NCI-H460 (cell line): ENCODE data around the gene FDXACB1. TPM values are rescaled to one million over a fixed set of nuclear protein-coding genes. Genes with fewer than 3 reads are reported as not detected.

Experiments used
- DNase-seq: peaks from one replicate; pipeline ENCODE4 v3.0.0-alpha.2; 2016; ENCODE audit warnings: low read depth; ENCODE audit errors: extremely low read depth
- polyA plus RNA-seq: library from polyadenylated mRNA; depleted of rRNA; stranded (reverse); fragments of >200 nt; gene quantifications from 2 replicates; pipeline ENCODE4 v1.2.3, GENCODE V29; 2014; cell fraction: nucleus; rRNA removed
- total RNA-seq: library from RNA; depleted of rRNA; stranded (reverse); fragments of >200 nt; shearing (Covaris generic); gene quantifications from 2 replicates; pipeline ENCODE4 v1.2.3, GENCODE V29; 2014; rRNA removed

Gene FDXACB1, protein sequence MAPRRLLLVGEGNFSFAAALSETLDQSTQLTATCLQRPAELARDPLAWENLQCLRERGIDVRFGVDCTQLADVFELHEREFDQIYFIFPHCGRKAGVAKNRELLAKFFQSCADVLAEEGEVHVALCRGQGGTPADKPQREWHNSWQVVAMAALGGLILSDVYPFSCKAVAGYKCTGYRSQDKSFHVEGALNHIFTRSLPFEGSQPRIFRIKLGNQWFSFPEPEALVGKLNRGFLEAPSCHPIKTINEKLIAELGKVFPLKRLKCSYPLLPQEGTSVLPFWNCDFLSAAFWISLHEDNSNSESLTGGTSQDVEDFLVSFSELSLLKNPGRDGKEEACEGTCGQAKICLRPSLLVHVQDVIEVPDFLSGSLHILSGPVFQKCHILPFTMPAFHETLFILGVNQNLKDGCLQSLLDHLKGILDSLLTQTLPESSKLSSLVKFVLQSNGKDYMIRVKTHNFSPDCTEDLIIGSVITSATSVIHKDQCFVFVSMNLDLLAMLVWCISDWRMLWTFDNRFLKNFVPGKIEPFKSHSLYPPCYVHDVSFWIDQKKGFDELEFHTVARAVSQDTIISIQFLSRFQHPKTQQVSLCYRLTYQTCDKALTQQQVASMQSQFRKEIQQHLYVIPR
- total RNA-seq, result 3.1 and 4.7 TPM in 2 replicates
- polyA plus RNA-seq, result 2.3 and 5.7 TPM in 2 replicates

GRCh38 chr11:111878849-111879636 is at the start of gene FDXACB1, which contains the start of gene CFAP68:
Gene FDXACB1, minus strand, starts transcription at chr11:111879165. Its CDS starts 33 bp downstream, at chr11:111879132.
Gene CFAP68, plus strand, starts transcription at chr11:111879541. Its CDS starts 20 bp downstream, at chr11:111879561.
- DNase-seq, result peak; percentile 95

GRCh38 chr11:111926505-111927391 is 47.8 kb upstream of the FDXACB1 start:
- peak; percentile 90 for DNase-seq

DNA sequence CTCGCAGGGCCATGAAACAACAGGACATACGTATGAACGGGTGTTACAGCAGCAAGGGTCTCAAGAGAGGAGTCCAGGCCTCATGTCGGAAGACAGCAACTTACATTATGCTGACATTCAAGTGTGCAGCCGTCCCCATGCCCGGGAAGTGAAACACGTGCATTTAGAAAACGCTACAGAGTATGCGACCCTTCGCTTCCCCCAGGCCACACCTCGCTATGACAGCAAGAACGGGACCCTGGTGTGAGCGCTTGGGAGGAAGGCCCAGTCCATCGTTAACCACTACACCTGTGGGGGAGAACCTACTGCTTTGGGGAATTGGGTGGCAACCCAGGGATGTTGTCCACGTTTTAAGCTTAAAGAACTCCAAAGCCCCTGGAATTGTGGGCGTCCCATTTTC is 47.0 kb upstream of the FDXACB1 start:
- DNase-seq, result no peak

DNA sequence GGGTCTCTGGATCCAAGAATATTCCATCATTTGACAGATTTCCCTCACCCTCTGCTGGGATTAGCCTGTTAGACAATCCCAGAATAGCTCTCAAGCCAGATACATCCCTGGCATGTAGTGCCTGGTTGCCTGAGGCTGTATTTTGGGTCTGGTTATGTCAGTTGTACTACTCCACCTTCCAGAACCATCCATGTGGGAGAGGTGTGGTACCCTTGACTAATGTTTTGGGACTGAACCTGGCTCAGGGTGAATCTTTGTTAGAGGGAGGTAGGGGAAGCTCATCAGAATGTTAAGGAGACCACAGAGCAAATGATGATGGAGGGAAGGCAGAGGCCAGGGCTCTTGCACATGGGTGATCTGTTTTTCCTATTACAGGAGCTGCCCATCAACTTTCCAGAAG is 45.0 kb upstream of the FDXACB1 start:
- no peak for DNase-seq

DNA sequence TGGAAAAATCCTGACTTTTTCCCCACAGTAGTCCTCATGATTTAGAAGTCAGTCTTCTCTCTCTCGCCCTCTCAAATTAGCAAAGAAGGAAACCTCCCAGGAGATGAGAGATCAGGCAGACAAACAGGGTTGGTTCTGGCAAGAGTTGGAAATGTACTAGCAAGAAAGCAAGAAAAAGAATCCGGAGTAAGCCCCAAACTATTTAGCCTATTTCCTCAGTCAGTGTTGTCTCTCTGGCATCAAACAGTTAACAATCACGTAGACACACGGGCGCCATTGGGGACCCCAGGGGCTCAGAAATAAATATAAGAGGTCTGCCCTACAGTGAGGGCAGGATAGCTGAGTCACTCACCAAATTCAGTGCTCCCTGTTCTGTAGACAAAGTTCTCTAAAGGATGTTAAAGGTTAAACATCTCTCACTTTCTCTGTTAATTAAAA is 44.4 kb upstream of the FDXACB1 start:
- DNase-seq, result no peak

GRCh38 chr11:111922803-111923202 is 43.8 kb upstream of the FDXACB1 start:
- DNase-seq, result no peak

DNA sequence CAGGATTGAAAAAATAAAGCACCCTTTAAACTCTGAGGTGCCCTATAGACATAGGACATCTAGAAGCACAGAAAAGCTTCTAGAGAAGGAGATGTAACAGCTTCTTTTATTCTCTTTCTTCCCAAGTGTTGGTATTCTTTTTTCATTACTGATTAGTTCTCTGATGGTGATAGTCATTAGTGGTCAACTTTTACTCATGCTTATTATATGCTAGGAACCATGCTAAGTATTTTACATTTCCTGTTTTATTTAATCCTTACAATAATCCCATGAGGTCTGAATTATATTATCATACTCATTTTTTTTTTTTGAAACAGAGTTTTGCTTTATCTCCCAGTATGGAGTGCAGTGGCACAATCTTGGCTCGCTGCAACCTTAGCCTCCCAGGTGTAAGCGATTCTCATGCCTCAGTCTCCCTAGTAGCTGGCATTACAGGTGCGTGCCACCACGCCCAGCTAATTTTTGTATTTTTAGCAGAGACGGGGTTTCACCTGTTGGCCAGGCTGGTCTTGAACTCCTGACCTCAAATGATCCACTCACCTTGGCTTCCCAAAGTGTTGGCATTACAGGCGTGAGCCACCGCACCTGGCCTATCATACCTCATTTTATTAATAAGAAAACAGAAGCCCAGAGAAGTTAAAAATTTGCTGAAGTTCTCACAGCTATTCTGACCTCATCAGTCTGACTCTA is 42.7 kb upstream of the FDXACB1 start:
- no peak for DNase-seq

- DNase-seq, result no peak
These were observed 41.9 kb upstream of the FDXACB1 start for GRCh38 chr11:111920908-111921307.

DNA sequence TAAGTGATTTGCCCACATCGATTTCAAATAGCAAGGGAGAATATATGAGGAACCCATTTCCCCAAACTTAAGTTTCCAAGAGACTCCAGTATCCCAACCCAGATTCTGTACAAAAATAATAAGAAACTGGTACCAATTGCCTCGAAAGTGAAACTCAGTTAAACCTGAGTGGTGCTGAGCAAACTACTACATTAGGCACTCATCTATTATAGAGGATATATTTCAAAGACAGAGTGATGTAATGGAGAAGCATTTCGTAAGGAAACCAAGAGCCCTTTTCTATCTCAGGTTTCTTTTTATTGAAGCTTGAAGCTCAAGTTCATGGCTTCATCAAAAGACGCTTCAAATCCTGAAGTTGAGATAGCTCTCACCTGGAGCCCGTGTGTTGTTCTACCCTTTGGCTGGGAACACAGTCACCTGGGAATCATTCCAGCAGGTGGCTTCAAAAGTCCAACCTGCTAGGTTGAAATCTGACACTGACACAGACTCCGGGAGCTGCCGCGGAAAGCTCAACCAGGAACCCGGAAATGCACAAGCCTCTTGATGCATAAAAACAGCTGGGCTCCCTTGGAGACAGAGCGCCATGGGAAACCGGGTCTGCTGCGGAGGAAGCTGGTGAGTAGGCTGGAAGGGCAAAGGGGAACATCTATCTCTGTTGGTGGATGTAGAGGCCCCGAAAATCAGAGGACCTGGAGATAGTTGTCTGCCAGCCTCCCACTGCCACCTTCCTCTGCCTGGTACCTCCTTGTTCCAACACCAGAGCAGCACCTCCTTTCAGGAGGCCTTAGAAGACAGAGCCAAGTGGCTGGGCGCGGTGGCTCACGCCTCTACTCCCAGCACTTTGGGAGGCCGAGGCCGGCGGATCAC is 39.7 kb upstream of the FDXACB1 start, which contains the start of gene C11orf52:
Gene C11orf52, plus strand, starts transcription at position 524 of the 867 bp plus-strand sequence. Its CDS starts 60 bp downstream, at position 584.
- DNase-seq, result no peak

DNA sequence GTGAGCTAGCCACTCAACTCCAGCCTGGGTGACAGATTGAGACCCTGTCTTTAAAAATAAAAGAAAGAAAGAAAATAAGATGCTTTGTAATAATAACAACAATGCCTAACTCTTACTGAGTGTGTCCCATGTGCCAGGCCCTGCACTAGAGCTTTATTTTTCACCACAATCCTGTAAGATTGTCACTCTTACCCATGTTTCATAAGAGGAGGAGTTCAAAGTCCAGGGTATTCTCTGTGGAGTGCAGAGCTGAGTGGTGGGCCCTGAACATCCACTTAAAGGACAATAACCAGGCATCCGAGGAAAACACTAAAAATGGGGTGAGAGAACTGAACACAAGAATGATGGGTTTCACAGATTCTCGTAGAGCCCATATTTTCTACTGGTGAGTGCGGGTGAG is 38.8 kb upstream of the FDXACB1 start:
- no peak for DNase-seq

- DNase-seq, result no peak
These were observed 38.3 kb upstream of the FDXACB1 start for GRCh38 chr11:111917312-111917711.

- no peak for DNase-seq
These were observed 37.8 kb upstream of the FDXACB1 start for GRCh38 chr11:111916768-111917167.

DNA sequence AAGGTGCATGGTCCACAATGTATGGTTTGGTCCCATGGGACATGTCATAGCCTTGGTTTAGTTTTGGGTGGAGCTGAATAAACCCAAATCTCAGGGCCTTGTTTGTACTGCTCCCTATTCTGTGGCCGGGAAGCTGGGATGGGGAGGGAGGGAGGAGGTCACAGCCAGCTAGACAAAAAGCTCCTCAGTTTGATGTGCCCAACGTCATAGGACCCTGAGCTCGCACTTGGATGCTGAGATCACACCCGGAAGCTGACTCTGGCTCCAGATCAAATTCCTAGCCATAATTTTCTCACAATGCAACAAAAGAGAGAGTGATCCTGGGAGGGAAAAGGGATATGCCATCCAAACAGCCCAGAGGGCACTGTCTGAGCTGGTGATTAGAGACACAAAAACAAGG is 35.0 kb upstream of the FDXACB1 start:
- no peak for DNase-seq

DNA sequence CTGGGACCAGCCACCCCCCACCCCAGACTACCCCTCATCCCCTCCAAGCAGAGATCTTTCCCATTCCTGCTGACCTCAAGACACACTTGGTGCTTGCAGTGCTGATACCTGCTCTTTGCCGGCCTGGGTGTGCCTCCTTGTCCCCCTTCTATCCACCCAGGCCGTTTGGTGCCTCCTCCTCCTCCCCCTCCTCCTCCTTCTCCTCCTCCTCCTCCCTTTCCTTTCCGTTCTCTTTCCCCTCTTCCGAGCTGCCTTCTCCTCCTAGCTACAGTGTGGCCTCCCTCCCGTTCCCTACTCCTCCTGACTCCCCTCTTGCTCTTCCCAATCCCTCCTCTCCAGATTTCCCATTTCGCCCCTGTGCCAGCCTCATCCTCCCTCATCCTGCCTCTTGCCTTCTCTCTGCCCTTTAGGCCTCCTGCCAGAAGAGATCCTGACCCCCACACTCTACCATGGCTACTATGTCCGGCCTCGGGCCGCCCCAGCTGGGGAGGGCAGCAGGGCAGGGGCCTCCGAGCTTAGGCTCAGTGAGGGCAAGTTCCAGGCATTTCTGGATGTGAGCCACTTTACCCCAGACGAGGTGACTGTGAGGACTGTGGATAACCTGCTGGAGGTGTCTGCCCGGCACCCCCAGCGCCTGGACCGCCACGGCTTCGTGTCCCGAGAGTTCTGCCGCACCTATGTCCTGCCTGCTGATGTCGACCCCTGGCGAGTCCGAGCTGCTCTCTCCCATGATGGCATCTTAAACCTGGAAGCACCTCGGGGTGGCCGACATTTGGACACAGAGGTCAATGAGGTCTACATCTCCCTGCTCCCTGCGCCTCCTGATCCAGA is 34.3 kb upstream of the FDXACB1 start:
- DNase-seq, result no peak

- no peak for DNase-seq
These were observed 33.6 kb upstream of the FDXACB1 start, which contains the start of gene HSPB2 for GRCh38 chr11:111912535-111912934. Gene HSPB2, plus strand, starts transcription at chr11:111912734. Its CDS starts 96 bp downstream, at chr11:111912830.

DNA sequence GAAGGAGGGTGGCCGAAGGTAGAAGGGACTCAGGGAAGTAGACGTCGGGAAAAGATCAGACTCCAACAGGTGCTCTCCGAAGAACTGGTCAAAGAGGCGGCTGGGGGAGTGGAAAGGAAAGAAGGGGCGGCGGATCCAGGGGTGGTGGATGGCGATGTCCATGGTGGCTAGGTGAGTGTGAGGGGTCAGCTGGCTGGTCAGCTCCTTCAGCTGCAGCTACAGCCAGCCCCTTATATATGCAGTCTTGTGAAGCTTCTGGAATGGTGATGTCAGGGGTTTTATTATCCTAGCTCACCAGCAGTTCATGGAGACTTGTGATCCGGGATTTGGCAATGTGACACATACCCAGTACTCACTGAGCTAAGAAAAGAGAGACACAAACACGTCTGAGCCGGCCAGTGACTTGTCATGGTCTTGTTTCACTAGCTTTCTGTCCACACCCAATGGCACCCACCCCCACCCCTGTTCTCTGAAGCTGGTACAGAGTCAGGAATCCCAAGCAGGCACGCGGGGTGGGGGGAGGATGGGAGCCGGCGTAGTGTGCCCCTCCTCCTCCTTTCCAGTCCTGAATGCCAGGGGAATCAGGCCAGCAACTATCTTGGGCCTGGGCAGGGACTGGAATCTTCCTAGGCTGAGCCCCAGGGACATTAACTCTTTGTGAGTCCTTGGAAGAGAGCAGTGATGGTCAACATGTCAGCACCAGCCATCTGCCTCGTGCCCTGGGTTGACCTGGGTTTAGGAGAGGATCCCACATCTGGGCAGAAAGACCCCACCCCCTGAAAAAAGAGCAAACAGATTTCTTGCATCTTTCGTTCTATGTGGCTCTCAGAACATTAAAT is 32.8 kb upstream of the FDXACB1 start, which contains the start of gene CRYAB:
Gene CRYAB, minus strand, starts transcription at position 208 of the 839 bp plus-strand sequence. Its CDS starts 46 bp downstream, at position 162.
- peak; percentile 59 for DNase-seq
